ENCODE results near the gene MYO18A.
"Not testable (repeated sequence)": the region's sequence is repeated elsewhere in the genome, so short reads cannot be mapped to it uniquely, and the experiment has no call there.

The MYO18A gene

GRCh38 chr17:29194669-29195068 lies 14.5 kb upstream of the MYO18A start:
- DNase-seq (ENCODE audit: low read depth in 2 of 2): no peak

- DNase-seq (ENCODE audit: low read depth in 2 of 2): no peak
Observed at GRCh38 chr17:29193146-29193545, 12.9 kb upstream of the MYO18A start.

GRCh38 chr17:29190592-29191207 lies 10.5 kb upstream of the MYO18A start:
- DNase-seq (ENCODE audit: low read depth in 2 of 2): no peak

GRCh38 chr17:29190039-29190438 lies 9.8 kb upstream of the MYO18A start:
- DNase-seq (ENCODE audit: low read depth in 2 of 2): no peak

- DNase-seq (ENCODE audit: low read depth in 2 of 2): no peak
Observed at GRCh38 chr17:29189355-29189754, 9.2 kb upstream of the MYO18A start.

- DNase-seq (ENCODE audit: low read depth in 2 of 2): no peak
Observed at GRCh38 chr17:29181226-29181625, 1.0 kb upstream of the MYO18A start.

GRCh38 chr17:29180788-29181160 lies 576 bp upstream of the MYO18A start:
- no peak for DNase-seq (ENCODE audit: low read depth in 2 of 2)

GRCh38 chr17:29179232-29180033 lies 765 bp downstream of the MYO18A start:
- no peak for DNase-seq (ENCODE audit: low read depth in 2 of 2)

GRCh38 chr17:29178750-29179231 lies 1.4 kb downstream of the MYO18A start:
- DNase-seq (ENCODE audit: low read depth in 2 of 2): no peak

GRCh38 chr17:29177871-29178749 lies 2.1 kb downstream of the MYO18A start:
- no peak for DNase-seq (ENCODE audit: low read depth in 2 of 2)

GRCh38 chr17:29177541-29177870 lies 2.7 kb downstream of the MYO18A start:
- DNase-seq (ENCODE audit: low read depth in 2 of 2): no peak

- no peak for DNase-seq (ENCODE audit: low read depth in 2 of 2)
Observed at GRCh38 chr17:29176558-29177351, 3.4 kb downstream of the MYO18A start.

- DNase-seq (ENCODE audit: low read depth in 2 of 2): no peak
Observed at GRCh38 chr17:29175349-29175748, 4.8 kb downstream of the MYO18A start.

GRCh38 chr17:29172589-29172988 lies 7.6 kb downstream of the MYO18A start:
- DNase-seq (ENCODE audit: low read depth in 2 of 2): no peak

- DNase-seq (ENCODE audit: low read depth in 2 of 2): no peak
Observed at GRCh38 chr17:29170682-29171081, 9.5 kb downstream of the MYO18A start.

GRCh38 chr17:29169806-29170591 lies 10.2 kb downstream of the MYO18A start:
- DNase-seq (ENCODE audit: low read depth in 2 of 2): no peak

GRCh38 chr17:29168759-29169126 lies 11.5 kb downstream of the MYO18A start:
- not testable (repeated sequence) for DNase-seq (ENCODE audit: low read depth in 2 of 2)

- no peak for DNase-seq (ENCODE audit: low read depth in 2 of 2)
Observed at GRCh38 chr17:29168079-29168758, 12.0 kb downstream of the MYO18A start.

- no peak for DNase-seq (ENCODE audit: low read depth in 2 of 2)
Observed at GRCh38 chr17:29167393-29168078, 12.7 kb downstream of the MYO18A start.

- no peak for DNase-seq (ENCODE audit: low read depth in 2 of 2)
Observed at GRCh38 chr17:29166507-29166887, 13.7 kb downstream of the MYO18A start.
